Transverse colon (tissue), 4 donors: Measurements from ENCODE around the gene CFAP119.

ENCODE experiments used
- POLR2A ChIP-seq: fragments of 450-650 bp; IDR thresholded peaks from one replicate; pipeline ENCODE4 v1.6.1; 2016; ENCODE audit warnings: antibody characterized with exemption, mild to moderate bottlenecking, moderate library complexity
- POLR2AphosphoS5 ChIP-seq, 3 donors: sonication (generic); formaldehyde crosslinking; IDR thresholded peaks; one replicate each; pipeline ENCODE4 v1.6.1; 2016; ENCODE audit warnings: antibody characterized with exemption in 3 of 3
- TF ChIP-seq, protein P1 (sequence below), 5 experiments: fragments of 200-600 bp in 3 of 5; fragments of 450-650 bp in 2 of 5; sonication (generic) in 3 of 5; IDR thresholded peaks; 1 replicate in 2 of 5; 2 replicates in 3 of 5; pipeline ENCODE4 v1.5.1; 2016 to 2017; ENCODE audit warnings: antibody characterized with exemption in 5 of 5, inconsistent platforms in 3 of 5, mild to moderate bottlenecking in 2 of 5, moderate library complexity in 1 of 5

DNA sequence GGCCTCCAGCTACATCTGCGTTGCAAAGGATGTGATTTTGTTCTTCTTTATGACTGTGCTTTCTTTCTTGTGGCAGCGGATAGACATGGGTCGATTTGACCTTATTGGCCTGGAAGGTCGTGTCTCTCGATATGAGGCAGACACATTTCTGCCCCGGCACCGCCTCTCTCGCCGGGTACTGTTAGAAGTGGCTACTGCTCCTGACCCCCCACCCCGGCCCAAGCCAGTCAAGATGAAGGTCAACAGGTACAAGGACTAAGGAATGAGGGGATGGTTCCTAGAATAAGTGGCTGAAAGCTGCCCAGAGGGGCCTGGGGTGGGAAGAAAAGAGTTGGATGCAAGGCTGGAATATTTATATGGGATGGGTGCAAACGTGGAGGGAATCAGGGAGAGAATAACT is 41.8 kb downstream of the CFAP119 start:
- TF ChIP-seq, protein P1, sequence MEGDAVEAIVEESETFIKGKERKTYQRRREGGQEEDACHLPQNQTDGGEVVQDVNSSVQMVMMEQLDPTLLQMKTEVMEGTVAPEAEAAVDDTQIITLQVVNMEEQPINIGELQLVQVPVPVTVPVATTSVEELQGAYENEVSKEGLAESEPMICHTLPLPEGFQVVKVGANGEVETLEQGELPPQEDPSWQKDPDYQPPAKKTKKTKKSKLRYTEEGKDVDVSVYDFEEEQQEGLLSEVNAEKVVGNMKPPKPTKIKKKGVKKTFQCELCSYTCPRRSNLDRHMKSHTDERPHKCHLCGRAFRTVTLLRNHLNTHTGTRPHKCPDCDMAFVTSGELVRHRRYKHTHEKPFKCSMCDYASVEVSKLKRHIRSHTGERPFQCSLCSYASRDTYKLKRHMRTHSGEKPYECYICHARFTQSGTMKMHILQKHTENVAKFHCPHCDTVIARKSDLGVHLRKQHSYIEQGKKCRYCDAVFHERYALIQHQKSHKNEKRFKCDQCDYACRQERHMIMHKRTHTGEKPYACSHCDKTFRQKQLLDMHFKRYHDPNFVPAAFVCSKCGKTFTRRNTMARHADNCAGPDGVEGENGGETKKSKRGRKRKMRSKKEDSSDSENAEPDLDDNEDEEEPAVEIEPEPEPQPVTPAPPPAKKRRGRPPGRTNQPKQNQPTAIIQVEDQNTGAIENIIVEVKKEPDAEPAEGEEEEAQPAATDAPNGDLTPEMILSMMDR (IDR thresholded peaks at IDR 0.05): no peak
- TF ChIP-seq POLR2AphosphoS5 (IDR thresholded peaks at IDR 0.05): no peak
- no peak for TF ChIP-seq POLR2A
